Measurements from ENCODE around the gene TTC7B.

- TF ChIP-seq, protein P1, sequence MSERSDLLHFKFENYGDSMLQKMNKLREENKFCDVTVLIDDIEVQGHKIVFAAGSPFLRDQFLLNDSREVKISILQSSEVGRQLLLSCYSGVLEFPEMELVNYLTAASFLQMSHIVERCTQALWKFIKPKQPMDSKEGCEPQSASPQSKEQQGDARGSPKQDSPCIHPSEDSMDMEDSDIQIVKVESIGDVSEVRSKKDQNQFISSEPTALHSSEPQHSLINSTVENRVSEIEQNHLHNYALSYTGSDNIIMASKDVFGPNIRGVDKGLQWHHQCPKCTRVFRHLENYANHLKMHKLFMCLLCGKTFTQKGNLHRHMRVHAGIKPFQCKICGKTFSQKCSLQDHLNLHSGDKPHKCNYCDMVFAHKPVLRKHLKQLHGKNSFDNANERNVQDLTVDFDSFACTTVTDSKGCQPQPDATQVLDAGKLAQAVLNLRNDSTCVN (CRISPR knock-in tag; IDR thresholded peaks at IDR 0.05) = no peak
- TF ChIP-seq ASH1L (IDR thresholded peaks at IDR 0.05; ENCODE audit: borderline replicate concordance, low read depth, partially characterized antibody) = no peak
- no peak for TF ChIP-seq MAFG (tag; conservative IDR thresholded peaks at IDR 0.05)
- no peak for TF ChIP-seq BACH1 (tag; IDR thresholded peaks at IDR 0.05)
- no peak for TF ChIP-seq SIN3A (IDR thresholded peaks at IDR 0.05; ENCODE audit: borderline replicate concordance in 2 of 2, control insufficient read depth in 1 of 2, low read depth in 2 of 2, low read length in 2 of 2)
Observed at GRCh38 chr14:90549794-90550641, 266.2 kb downstream of the TTC7B start.

Measured in K562 (cell line).